ENCODE data around the gene PEX5L.

GRCh38 chr3:179809639-179810038 is 227.1 kb downstream of the PEX5L start:
- TF ChIP-seq CTCF (IDR thresholded peaks at IDR 0.05) (no peak), ZFX (IDR thresholded peaks at IDR 0.05; ENCODE audit: borderline replicate concordance) (no peak)

All from 22Rv1 (cell line).